Neutrophil (primary cell): ENCODE measurements around the gene DDR1.
"Not testable (repeated sequence)": the region's sequence is repeated elsewhere in the genome, so short reads cannot be mapped to it uniquely, and the experiment has no call there.

Source experiments
- H3K27ac ChIP-seq: fragments of 200-600 bp; sonication (generic); 2 replicates; pipeline ENCODE4 v1.5.1; 2016; ENCODE audit warnings: mild to moderate bottlenecking, moderate library complexity
- H3K27me3 ChIP-seq: fragments of 200-600 bp; sonication (generic); 2 replicates; pipeline ENCODE4 v1.6.0; 2016; ENCODE audit warnings: mild to moderate bottlenecking
- H3K36me3 ChIP-seq: fragments of 200-600 bp; sonication (generic); 2 replicates; pipeline ENCODE4 v1.5.1; 2017
- H3K4me1 ChIP-seq, 2 experiments: fragments of 200-600 bp in 1 of 2; sonication (generic) in 1 of 2; 1 replicate in 1 of 2; 2 replicates in 1 of 2; pipeline versions ENCODE4 v1.5.1 to v1.6.1; 2013 to 2016; ENCODE audit warnings: low read depth in 1 of 2, low read length in 1 of 2, mild to moderate bottlenecking in 1 of 2, moderate library complexity in 1 of 2; ENCODE audit not compliant: control insufficient read depth in 1 of 2, insufficient read depth in 1 of 2
- H3K4me3 ChIP-seq, 2 experiments: fragments of 200-600 bp in 1 of 2; sonication (generic) in 1 of 2; 1 replicate in 1 of 2; 2 replicates in 1 of 2; pipeline ENCODE4 v1.5.1; 2013 to 2016; ENCODE audit warnings: low read depth in 1 of 2, low read length in 1 of 2, mild to moderate bottlenecking in 1 of 2, moderate library complexity in 1 of 2
- H3K9me3 ChIP-seq: fragments of 200-600 bp; sonication (generic); 2 replicates; pipeline ENCODE4 v1.5.1; 2016
- CTCF ChIP-seq: fragments of 200-600 bp; sonication (generic); IDR thresholded peaks from 2 replicates; pipeline ENCODE4 v1.5.1; 2016; ENCODE audit warnings: antibody characterized with exemption

The DDR1 gene

GRCh38 chr6:30847421-30847970 is 36.8 kb upstream of the DDR1 start:
- H3K27ac ChIP-seq, result no peak overlapping the region
- TF ChIP-seq CTCF, result no peak
- H3K4me1 ChIP-seq, result no peaks in the 10 kb centered on the region
- peaks cover 26% of the 10 kb centered on the region for H3K27me3 ChIP-seq
- H3K9me3 ChIP-seq, result no peaks in the 10 kb centered on the region
- H3K36me3 ChIP-seq, result no peaks in the 10 kb centered on the region
- no peak overlapping the region for H3K4me3 ChIP-seq

GRCh38 chr6:30847971-30848436 is 36.3 kb upstream of the DDR1 start:
- peaks cover 26% of the 10 kb centered on the region for H3K27me3 ChIP-seq
- H3K4me3 ChIP-seq, result no peak overlapping the region
- no peak overlapping the region for H3K27ac ChIP-seq
- no peaks in the 10 kb centered on the region for H3K4me1 ChIP-seq
- no peaks in the 10 kb centered on the region for H3K36me3 ChIP-seq
- TF ChIP-seq CTCF, result no peak
- H3K9me3 ChIP-seq, result no peaks in the 10 kb centered on the region

GRCh38 chr6:30849903-30850651 is 34.2 kb upstream of the DDR1 start:
- no peaks in the 10 kb centered on the region for H3K36me3 ChIP-seq
- H3K4me1 ChIP-seq, result no peaks in the 10 kb centered on the region
- H3K9me3 ChIP-seq, result no peaks in the 10 kb centered on the region
- H3K27me3 ChIP-seq, result peaks cover 8% of the 10 kb centered on the region
- no peak overlapping the region for H3K4me3 ChIP-seq
- H3K27ac ChIP-seq, result no peak overlapping the region
- TF ChIP-seq CTCF, result no peak

- not testable (repeated sequence) for H3K4me3 ChIP-seq, H3K27ac ChIP-seq, H3K4me1 ChIP-seq, H3K9me3 ChIP-seq, H3K36me3 ChIP-seq
- peaks cover 25% of the 10 kb centered on the region for H3K27me3 ChIP-seq
Observed at GRCh38 chr6:30852459-30852858, 31.9 kb upstream of the DDR1 start.

GRCh38 chr6:30854285-30855040 is 29.9 kb upstream of the DDR1 start:
- Histone ChIP-seq H3K27me3 (peaks cover 33% of the 10 kb centered on the region), H3K4me3 (no peak overlapping the region), H3K36me3 (no peaks in the 10 kb centered on the region), H3K27ac (no peak overlapping the region), H3K4me1 (no peaks in the 10 kb centered on the region), H3K9me3 (no peaks in the 10 kb centered on the region)
- no peak for TF ChIP-seq CTCF
